ENCODE measurements around the gene PKDCC. TPM values are rescaled to one million over a fixed set of nuclear protein-coding genes. Genes with fewer than 3 reads are reported as not detected.
A peak's percentile ranks its signal among the peaks of the same experiment; 100 is the strongest.

Gene PKDCC
- total and polyA plus RNA-seq, 10 of the 15 experiments (the other 5 are each of a cell fraction or from before 2014, with no cell fraction given), result 0.13 to 10.2 (median 2.3) TPM

DNA sequence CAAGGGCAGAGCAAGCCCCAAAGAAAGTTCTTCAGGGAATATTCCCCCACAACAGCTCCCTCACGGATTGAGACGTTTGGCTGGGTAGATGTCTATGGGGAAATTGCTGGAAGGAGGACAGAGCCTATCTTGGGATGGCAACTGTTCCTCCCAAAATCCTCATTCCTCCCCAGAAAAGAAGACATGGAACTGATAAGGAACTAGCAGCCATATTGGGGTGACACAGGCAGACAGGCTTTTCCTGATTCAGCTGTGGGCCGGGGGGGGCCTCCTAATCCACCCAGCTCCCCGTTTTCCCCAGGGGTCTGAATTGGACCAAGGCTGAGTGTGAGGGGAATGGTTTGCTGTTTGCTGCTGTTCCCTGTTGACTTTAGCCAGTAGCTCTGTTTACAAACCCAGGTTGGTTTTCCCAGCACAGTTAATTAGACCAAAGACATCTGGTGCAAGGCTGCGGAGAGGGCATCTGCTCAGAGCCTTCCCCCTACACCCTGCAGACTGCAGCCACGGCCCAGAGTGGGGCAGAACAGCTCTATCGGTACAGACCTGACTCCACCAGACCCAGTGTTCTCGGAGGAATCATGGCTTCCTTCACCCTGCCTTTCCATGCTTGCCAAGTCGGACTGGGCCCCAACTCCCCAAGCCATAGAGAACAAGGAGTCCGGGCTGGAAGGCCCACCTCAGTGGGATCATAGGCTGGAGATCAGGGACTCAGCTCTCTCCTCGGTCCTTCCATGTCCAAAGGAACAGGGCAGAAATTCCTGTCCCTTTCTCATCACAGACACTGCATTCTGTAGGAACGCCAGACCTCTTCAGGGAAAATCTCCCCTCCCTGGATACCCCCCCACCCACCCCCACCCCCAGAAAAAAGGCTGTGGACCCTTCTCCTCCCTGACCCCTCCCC lies 1.7 kb upstream of the PKDCC start (continued):
- no peak for TF ChIP-seq MYB (IDR thresholded peaks at IDR 0.05; ENCODE audit: borderline replicate concordance, low read depth, low read length)

- RAD21 ChIA-PET (ENCODE audit: unreplicated experiment), result no interaction called here
- Histone ChIP-seq H3K4me1 (ENCODE audit: control insufficient read depth, insufficient read depth, low read length) (no peaks in the 10 kb centered on the region), H4K20me1 (ENCODE audit: control insufficient read depth, insufficient read depth) (no peaks in the 10 kb centered on the region), H3K4me3 (peak overlapping the region; percentile 63; the same call in 1 of the 2 replicates), H3K4me2 (ENCODE audit: control insufficient read depth, insufficient read depth) (peak overlapping the region; percentile 72), H3K9ac (ENCODE audit: control insufficient read depth, insufficient read depth, low read length) (no peak overlapping the region; the same call in 1 of the 2 replicates), H3K79me2 (ENCODE audit: control insufficient read depth, insufficient read depth, low read length) (no peaks in the 10 kb centered on the region), H3K36me3 (ENCODE audit: control insufficient read depth in 2 of 2, insufficient read depth in 2 of 2, low read length in 1 of 2) (no peaks in the 10 kb centered on the region), H3K9me3 (replicated peaks; ENCODE audit: control insufficient read depth, insufficient read depth, low read length) (no peaks in the 10 kb centered on the region), H3K27me3 (replicated peaks in 1 of 2; ENCODE audit: control insufficient read depth in 2 of 2, insufficient read depth in 2 of 2, low read length in 1 of 2) (peaks cover 13 to 15% of the 10 kb centered on the region in 2 experiments), H3K27ac (ENCODE audit: control insufficient read depth, insufficient read depth) (no peak overlapping the region), H2AFZ (ENCODE audit: control insufficient read depth, low read depth, low read length) (no peak overlapping the region; the same call in 1 of the 2 replicates)
- BruUV-seq (replicated peaks), result no TSS peak
- in situ Hi-C loops (cut with MboI), result no loop called here
- SMC1A ChIA-PET (ENCODE audit: uncharacterized antibody, unreplicated experiment), result interaction anchor here (0.8 to 1.8 kb wide), 3 partner anchors 14 to 177 kb away, joined by 3 to 5 read pairs (median 4); no protein-coding TSS in a partner anchor
- 21% methylated on average over 38 of the region's 39 CpGs for WGBS (ENCODE audit: insufficient coverage, insufficient replicate concordance, low lambda C conversion rate, missing lambda C conversion rate)
- intact Hi-C loops (cut with micrococcal nuclease; ENCODE audit: unreplicated experiment), result no loop called here
- ATAC-seq (no peak), FAIRE-seq (no peak), DNase-seq (ENCODE audit: low read depth, low spot score) (no peak)
- CTCF ChIA-PET, result interaction anchor here (1.3 kb wide), 1 partner anchor 40 kb away, joined by 3 read pairs; no protein-coding TSS in a partner anchor
- POLR2A ChIA-PET, result no interaction called here
- TF ChIP-seq KLF5 (IDR thresholded peaks at IDR 0.05; ENCODE audit: partially characterized antibody) (no peak), GATAD2B (conservative IDR thresholded peaks at IDR 0.05; ENCODE audit: low read depth) (no peak), MLLT1 (IDR thresholded peaks at IDR 0.05) (no peak), JUNB (IDR thresholded peaks at IDR 0.05) (no peak), STAT3 (IDR thresholded peaks at IDR 0.05; ENCODE audit: low read depth, low read length) (no peak), ATF7 (IDR thresholded peaks at IDR 0.05; ENCODE audit: low read depth) (no peak), BCLAF1 (IDR thresholded peaks at IDR 0.05) (no peak), ZBTB33 (IDR thresholded peaks at IDR 0.05) (no peak), ASH2L (IDR thresholded peaks at IDR 0.05; ENCODE audit: borderline replicate concordance, low read depth) (no peak), SMC3 (IDR thresholded peaks at IDR 0.05; ENCODE audit: borderline replicate concordance, low read length) (no peak), PAX5 (IDR thresholded peaks at IDR 0.05; ENCODE audit: borderline replicate concordance, low read depth, low read length) (no peak)
- TF ChIP-seq, protein P1, sequence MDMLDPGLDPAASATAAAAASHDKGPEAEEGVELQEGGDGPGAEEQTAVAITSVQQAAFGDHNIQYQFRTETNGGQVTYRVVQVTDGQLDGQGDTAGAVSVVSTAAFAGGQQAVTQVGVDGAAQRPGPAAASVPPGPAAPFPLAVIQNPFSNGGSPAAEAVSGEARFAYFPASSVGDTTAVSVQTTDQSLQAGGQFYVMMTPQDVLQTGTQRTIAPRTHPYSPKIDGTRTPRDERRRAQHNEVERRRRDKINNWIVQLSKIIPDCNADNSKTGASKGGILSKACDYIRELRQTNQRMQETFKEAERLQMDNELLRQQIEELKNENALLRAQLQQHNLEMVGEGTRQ (IDR thresholded peaks at IDR 0.05; ENCODE audit: borderline replicate concordance, low read depth, low read length), result no peak
Observed at GRCh38 chr2:42046819-42047487, 868 bp upstream of the PKDCC start.
